Chondrocyte (in vitro differentiated cells): Measurements from ENCODE around the gene PDZRN3. TPM values are rescaled to one million over a fixed set of nuclear protein-coding genes. Genes with fewer than 3 reads are reported as not detected.
A peak's percentile ranks its signal among the peaks of the same experiment; 100 is the strongest.

ENCODE experiments used
- DNase-seq: peaks from one replicate; pipeline ENCODE4 v3.0.0; 2021; ENCODE audit warnings: mixed read lengths, low spot score
- H3K27ac Mint-ChIP-seq: one replicate; pipeline ENCODE4 v1.8.0; 2021; ENCODE audit warnings: mild to moderate bottlenecking, moderate library complexity, mixed read lengths; ENCODE audit not compliant: unreplicated experiment
- H3K27me3 Mint-ChIP-seq: 2 replicates; pipeline ENCODE4 v1.8.0; 2021; ENCODE audit warnings: low read depth, mixed read lengths
- H3K36me3 Mint-ChIP-seq: 2 replicates; pipeline ENCODE4 v1.8.0; 2021; ENCODE audit warnings: low read depth, mixed read lengths
- H3K4me1 Mint-ChIP-seq: 2 replicates; pipeline ENCODE4 v1.8.0; 2021; ENCODE audit warnings: low read depth, mild to moderate bottlenecking, mixed read lengths
- H3K4me3 Mint-ChIP-seq: one replicate; pipeline ENCODE4 v1.8.0; 2021; ENCODE audit warnings: mild to moderate bottlenecking, moderate library complexity, mixed read lengths; ENCODE audit not compliant: unreplicated experiment
- H3K9me3 Mint-ChIP-seq: 2 replicates; pipeline ENCODE4 v1.8.0; 2021; ENCODE audit warnings: low read depth, mixed read lengths
- total RNA-seq: library from RNA; stranded (reverse); gene quantifications from 3 replicates; pipeline ENCODE4 v1.2.1, GENCODE V29; 2021
- TF ChIP-seq, protein P1 (sequence below): fragments of 200-600 bp; sonication (generic); IDR thresholded peaks from 2 replicates; pipeline ENCODE4 v1.5.0; 2021; ENCODE audit warnings: antibody characterized with exemption, mild to moderate bottlenecking, moderate library complexity

PDZRN3 gene
- total RNA-seq, 1 donor from 2014 or later: 19.4 TPM

DNA sequence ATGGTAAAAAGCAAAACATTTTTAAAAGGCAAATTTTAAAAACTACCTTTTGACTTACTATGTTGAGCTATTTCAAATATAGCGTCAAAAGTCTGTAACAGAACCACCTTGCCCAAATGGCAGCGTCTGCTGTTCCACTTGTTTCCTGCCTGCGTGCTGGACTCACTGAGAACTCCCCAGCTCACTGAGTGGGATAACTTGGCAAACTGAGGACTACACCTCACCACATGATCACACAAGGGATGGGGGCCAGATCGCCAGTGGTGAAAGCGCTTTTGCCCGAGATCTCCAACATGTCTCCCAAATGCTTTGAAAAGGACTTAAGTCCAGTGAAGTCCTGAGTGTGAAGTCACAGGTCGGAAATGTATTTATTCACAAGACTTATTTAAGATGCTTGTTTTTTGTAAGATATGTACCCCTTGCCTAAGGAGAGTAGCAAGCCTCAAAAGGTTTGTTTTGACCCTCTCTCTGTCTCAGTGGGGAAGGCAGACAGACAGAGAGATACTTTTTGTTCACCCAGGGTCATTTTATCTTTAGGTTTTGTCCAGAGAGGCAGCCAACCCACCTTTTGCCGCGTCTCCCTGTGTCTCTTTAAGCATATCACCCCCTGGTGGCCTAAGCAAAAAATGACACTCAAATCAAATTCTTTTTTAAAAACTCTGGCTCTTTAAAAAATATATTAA lies 192.6 kb downstream of the PDZRN3 start:
- Mint-ChIP-seq H3K9me3 (no peaks in the 10 kb centered on the region), H3K27me3 (no peaks in the 10 kb centered on the region), H3K27ac (no peak overlapping the region), H3K36me3 (peaks cover 1% of the 10 kb centered on the region), H3K4me1 (peaks cover 4% of the 10 kb centered on the region), H3K4me3 (no peak overlapping the region)
- no peak for DNase-seq
- TF ChIP-seq, protein P1, sequence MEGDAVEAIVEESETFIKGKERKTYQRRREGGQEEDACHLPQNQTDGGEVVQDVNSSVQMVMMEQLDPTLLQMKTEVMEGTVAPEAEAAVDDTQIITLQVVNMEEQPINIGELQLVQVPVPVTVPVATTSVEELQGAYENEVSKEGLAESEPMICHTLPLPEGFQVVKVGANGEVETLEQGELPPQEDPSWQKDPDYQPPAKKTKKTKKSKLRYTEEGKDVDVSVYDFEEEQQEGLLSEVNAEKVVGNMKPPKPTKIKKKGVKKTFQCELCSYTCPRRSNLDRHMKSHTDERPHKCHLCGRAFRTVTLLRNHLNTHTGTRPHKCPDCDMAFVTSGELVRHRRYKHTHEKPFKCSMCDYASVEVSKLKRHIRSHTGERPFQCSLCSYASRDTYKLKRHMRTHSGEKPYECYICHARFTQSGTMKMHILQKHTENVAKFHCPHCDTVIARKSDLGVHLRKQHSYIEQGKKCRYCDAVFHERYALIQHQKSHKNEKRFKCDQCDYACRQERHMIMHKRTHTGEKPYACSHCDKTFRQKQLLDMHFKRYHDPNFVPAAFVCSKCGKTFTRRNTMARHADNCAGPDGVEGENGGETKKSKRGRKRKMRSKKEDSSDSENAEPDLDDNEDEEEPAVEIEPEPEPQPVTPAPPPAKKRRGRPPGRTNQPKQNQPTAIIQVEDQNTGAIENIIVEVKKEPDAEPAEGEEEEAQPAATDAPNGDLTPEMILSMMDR: peak; percentile 90

DNA sequence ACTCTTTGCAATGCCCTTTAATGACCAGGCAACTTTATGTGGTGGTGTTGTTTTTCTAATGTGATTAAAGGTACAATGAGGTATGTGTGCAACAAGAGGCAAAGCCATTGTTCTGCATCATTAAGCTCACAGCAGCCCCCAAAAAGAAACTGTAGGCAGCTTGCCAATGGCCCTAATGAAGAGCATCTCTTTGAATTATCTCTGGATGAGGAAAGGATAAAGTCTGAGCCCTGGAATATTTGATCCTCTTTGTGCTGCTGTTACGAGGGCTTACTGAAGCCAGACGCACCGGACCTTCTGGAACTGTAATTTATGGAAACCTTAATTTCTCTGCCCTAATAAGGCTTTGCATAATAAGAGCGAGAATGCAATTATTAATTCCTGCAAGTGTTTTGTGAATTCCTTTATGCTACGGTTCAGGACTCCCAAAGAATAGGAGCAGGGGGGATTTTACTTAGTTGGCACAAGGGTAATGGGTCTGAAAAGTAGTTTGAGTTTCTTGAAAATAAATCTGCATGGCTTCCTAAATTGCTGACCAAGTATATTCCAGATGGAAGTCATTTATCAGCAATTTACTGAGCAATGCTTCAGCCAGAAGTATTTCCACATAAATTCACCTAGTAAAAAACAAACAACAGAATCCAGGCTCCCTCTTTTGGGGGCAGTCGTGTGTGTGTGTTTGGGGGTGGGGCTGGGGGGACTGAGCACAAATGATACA lies 193.4 kb downstream of the PDZRN3 start:
- H3K27me3 Mint-ChIP-seq: no peaks in the 10 kb centered on the region
- peaks cover 4% of the 10 kb centered on the region for H3K4me1 Mint-ChIP-seq
- TF ChIP-seq, protein P1: no peak
- no peaks in the 10 kb centered on the region for H3K9me3 Mint-ChIP-seq
- no peak overlapping the region for H3K27ac Mint-ChIP-seq
- peaks cover 1% of the 10 kb centered on the region for H3K36me3 Mint-ChIP-seq
- no peak overlapping the region for H3K4me3 Mint-ChIP-seq
- no peak for DNase-seq

DNA sequence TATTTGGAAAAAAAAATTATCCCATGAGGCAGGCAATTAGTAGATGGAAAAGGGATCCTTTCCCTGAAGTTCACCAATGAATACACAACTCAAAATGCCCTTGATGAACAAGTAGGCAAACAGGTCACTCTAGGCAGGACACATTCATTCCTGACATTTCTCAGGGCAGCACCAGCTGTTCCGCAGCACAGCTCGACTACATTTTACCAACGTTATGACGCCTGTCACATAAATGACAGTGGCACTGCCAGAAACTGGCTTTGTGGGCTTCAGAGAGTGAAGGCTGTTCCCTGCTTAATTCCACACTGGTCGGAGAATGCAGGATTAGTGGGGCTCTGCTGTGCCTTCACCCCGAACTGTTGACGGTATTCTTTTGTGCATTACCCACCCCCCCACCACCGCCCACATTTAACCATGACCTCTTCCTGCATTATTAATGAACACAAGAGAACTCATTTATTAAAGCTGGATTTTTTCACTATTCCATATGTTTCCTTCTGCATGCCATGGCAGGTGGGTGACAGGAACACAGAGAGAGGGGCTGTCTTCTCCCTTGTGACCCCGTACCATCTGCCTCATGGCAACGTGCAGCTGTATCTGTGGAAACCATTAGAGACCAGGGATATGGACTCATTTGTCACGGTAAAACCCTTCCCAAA lies 197.6 kb downstream of the PDZRN3 start:
- TF ChIP-seq, protein P1: no peak
- DNase-seq: no peak
- H3K36me3 Mint-ChIP-seq: no peaks in the 10 kb centered on the region
- H3K4me1 Mint-ChIP-seq: peaks cover 5% of the 10 kb centered on the region
- no peaks in the 10 kb centered on the region for H3K27me3 Mint-ChIP-seq
- H3K4me3 Mint-ChIP-seq: no peak overlapping the region
- H3K27ac Mint-ChIP-seq: no peak overlapping the region
- H3K9me3 Mint-ChIP-seq: peaks cover under 1% of the 10 kb centered on the region

DNA sequence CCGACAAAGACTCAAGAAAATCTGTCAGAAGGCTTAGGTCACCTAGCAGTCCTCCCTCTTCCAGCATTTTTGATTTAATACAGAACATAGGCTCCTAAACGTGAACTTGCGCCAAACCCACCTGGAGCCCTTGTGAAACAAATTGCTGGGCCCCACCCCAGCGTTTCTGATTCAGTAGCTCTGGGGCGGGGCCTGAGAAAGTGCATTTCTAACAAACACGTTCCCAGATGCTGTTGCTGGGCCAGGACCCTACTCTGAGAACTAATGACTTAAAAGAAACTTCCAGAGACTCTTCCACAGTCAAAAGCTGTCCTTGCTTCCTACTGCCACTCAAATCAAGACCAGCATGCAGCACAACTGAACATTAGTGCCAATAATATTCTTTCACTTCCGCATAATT lies 198.1 kb downstream of the PDZRN3 start:
- H3K9me3 Mint-ChIP-seq: peaks cover 4% of the 10 kb centered on the region
- H3K36me3 Mint-ChIP-seq: no peaks in the 10 kb centered on the region
- no peak overlapping the region for H3K4me3 Mint-ChIP-seq
- H3K27ac Mint-ChIP-seq: no peak overlapping the region
- no peaks in the 10 kb centered on the region for H3K27me3 Mint-ChIP-seq
- peaks cover 3% of the 10 kb centered on the region for H3K4me1 Mint-ChIP-seq
- DNase-seq: no peak
- TF ChIP-seq, protein P1: no peak

DNA sequence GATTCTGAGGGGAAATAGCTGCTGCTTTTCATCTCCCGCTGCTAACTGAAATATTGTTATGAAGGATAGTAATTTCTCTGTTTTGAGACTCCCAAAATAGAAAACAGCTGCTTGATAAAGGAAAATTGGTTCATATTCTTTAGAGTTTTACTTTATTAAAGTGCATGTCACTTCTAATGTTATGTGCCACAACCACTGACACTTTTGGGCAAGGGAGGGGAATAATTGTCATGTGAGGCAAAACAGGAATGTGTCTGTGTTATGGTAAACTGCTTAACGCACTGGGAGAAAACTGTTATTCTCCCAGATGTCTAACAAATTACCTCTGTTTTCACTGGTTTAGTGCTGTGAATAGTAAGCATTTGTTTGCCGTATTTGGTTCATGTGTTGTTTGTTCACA lies 201.6 kb downstream of the PDZRN3 start:
- Mint-ChIP-seq H3K27me3 (no peaks in the 10 kb centered on the region), H3K4me3 (no peak overlapping the region), H3K36me3 (no peaks in the 10 kb centered on the region), H3K27ac (no peak overlapping the region), H3K4me1 (peaks cover 3% of the 10 kb centered on the region), H3K9me3 (peaks cover 4% of the 10 kb centered on the region)
- DNase-seq: no peak
- TF ChIP-seq, protein P1: no peak
